Astrocyte of the cerebellum (primary cell): ENCODE results near the gene CEP295NL.

Experiments
- DNase-seq: peaks from one replicate; pipeline ENCODE4 v3.0.0-alpha.2; 2011; ENCODE audit warnings: low read depth
- H3K4me3 ChIP-seq: 2 replicates; pipeline ENCODE4 v1.5.1; 2011; ENCODE audit warnings: mild to moderate bottlenecking, low read depth, low read length, moderate library complexity
- CTCF ChIP-seq: IDR thresholded peaks from 2 replicates; pipeline ENCODE4 v1.5.1; 2012; ENCODE audit warnings: low read length, low read depth, moderate library complexity, mild to moderate bottlenecking; ENCODE audit errors: missing control alignments
- in situ Hi-C: cut with HindIII; loops from 2 replicates; pipeline ENCODE4 v1.10.0; 2017; ENCODE audit warnings: low sequenced_read_pairs

CEP295NL gene

GRCh38 chr17:78842881-78843565 is 60.0 kb downstream of the CEP295NL start:
- DNase-seq: no peak
- TF ChIP-seq CTCF: peak; percentile 57
- in situ Hi-C loops: loop anchor here (25.0 kb wide), 1 partner anchor 356 kb away; no protein-coding TSS in a partner anchor
- no peak overlapping the region for H3K4me3 ChIP-seq

GRCh38 chr17:78840780-78841611 is 62.0 kb downstream of the CEP295NL start, which contains the start of gene USP36:
USP36 (minus strand) TSS chr17:78840814; CDS start chr17:78836363, 4,451 bp downstream.
- H3K4me3 ChIP-seq: peak within 1 kb of the TSS; percentile 71
- in situ Hi-C loops: loop anchor here (25.0 kb wide), 1 partner anchor 354 kb away; no protein-coding TSS in a partner anchor
- DNase-seq: peak; percentile 98
- no peak for TF ChIP-seq CTCF
